Breast epithelium (tissue), 4 donors: ENCODE results near the gene OR11L1. TPM values are rescaled to one million over a fixed set of nuclear protein-coding genes. Genes with fewer than 3 reads are reported as not detected.

Experiments
- DNase-seq, 2 donors: peaks; one replicate each; pipeline ENCODE4 v3.0.0-alpha.2; 2019; ENCODE audit warnings: low spot score in 2 of 2
- H3K27ac ChIP-seq, 2 donors: fragments of 200-600 bp; sonication (generic) in 1 of 2; one replicate each; pipeline ENCODE4 v1.5.1; 2016 to 2019; ENCODE audit warnings: mild to moderate bottlenecking in 1 of 2
- H3K27me3 ChIP-seq, 2 donors: fragments of 200-600 bp; sonication (generic) in 1 of 2; one replicate each; pipeline versions ENCODE4 v1.5.1 to v1.6.0; 2017 to 2019; ENCODE audit warnings: control low read depth in 1 of 2, mild to moderate bottlenecking in 1 of 2
- H3K36me3 ChIP-seq: fragments of 200-600 bp; one replicate; pipeline ENCODE4 v1.5.1; 2019
- H3K4me1 ChIP-seq, 2 donors: fragments of 200-600 bp; sonication (generic); one replicate each; pipeline ENCODE4 v1.5.1; 2016 to 2019; ENCODE audit warnings: control low read depth in 1 of 2
- H3K4me3 ChIP-seq, 3 donors: fragments of 200-600 bp; sonication (generic); 1 replicate in 2 of 3; 2 replicates in 1 of 3; pipeline ENCODE4 v1.5.1; 2016 to 2019; ENCODE audit warnings: mild to moderate bottlenecking in 3 of 3, moderate library complexity in 2 of 3
- H3K9me3 ChIP-seq, 2 donors: fragments of 200-600 bp; sonication (generic) in 1 of 2; one replicate each; pipeline ENCODE4 v1.5.1; 2016 to 2019; ENCODE audit warnings: control low read depth in 1 of 2
- CTCF ChIP-seq, 3 donors: fragments of 450-650 bp; IDR thresholded peaks; one replicate each; pipeline ENCODE4 v1.5.1; 2016 to 2017; ENCODE audit warnings: antibody characterized with exemption in 3 of 3, mild to moderate bottlenecking in 3 of 3, moderate library complexity in 3 of 3
- POLR2A ChIP-seq: fragments of 450-650 bp; IDR thresholded peaks from one replicate; pipeline ENCODE4 v1.6.1; 2016; ENCODE audit warnings: antibody characterized with exemption, mild to moderate bottlenecking, moderate library complexity
- POLR2AphosphoS5 ChIP-seq, 3 donors: sonication (generic); formaldehyde crosslinking; IDR thresholded peaks; one replicate each; pipeline ENCODE4 v1.6.1; 2017; ENCODE audit warnings: antibody characterized with exemption in 3 of 3
- intact Hi-C: fragments of 100-400 bp; cut with DNase I; formaldehyde crosslinking; loops from one replicate; pipeline ENCODE4 v1.15.1; 2023; ENCODE audit warnings: low total_unique reads
- total RNA-seq, 3 donors: library from RNA; depleted of rRNA; stranded (reverse); fragments of >200 nt; gene quantifications; one replicate each; pipeline ENCODE4 v1.1.0, GENCODE V29; 2016

The OR11L1 gene
- total RNA-seq, 3 donors from 2014 or later: not detected

GRCh38 chr1:247854899-247855545 is 13.3 kb upstream of the OR11L1 start:
- Histone ChIP-seq H3K9me3 (no peaks in the 10 kb centered on the region), H3K27ac (no peak overlapping the region), H3K36me3 (no peaks in the 10 kb centered on the region), H3K4me3 (no peak overlapping the region), H3K27me3 (peaks cover 0 to 16% of the 10 kb centered on the region in 2 donors), H3K4me1 (no peaks in the 10 kb centered on the region)
- DNase-seq: no peak
- TF ChIP-seq POLR2A (no peak), POLR2AphosphoS5 (IDR thresholded peaks at IDR 0.05) (no peak), CTCF (IDR thresholded peaks at IDR 0.05) (no peak)
- intact Hi-C loops: no loop called here

- Histone ChIP-seq H3K9me3 (no peaks in the 10 kb centered on the region), H3K4me3 (no peak overlapping the region), H3K36me3 (no peaks in the 10 kb centered on the region), H3K4me1 (no peaks in the 10 kb centered on the region), H3K27me3 (no peaks in the 10 kb centered on the region), H3K27ac (no peak overlapping the region)
- no peak for DNase-seq
- TF ChIP-seq CTCF (IDR thresholded peaks at IDR 0.05) (no peak), POLR2A (no peak), POLR2AphosphoS5 (IDR thresholded peaks at IDR 0.05) (no peak)
- intact Hi-C loops: no loop called here
Observed at GRCh38 chr1:247849616-247850015, 7.9 kb upstream of the OR11L1 start.

DNA sequence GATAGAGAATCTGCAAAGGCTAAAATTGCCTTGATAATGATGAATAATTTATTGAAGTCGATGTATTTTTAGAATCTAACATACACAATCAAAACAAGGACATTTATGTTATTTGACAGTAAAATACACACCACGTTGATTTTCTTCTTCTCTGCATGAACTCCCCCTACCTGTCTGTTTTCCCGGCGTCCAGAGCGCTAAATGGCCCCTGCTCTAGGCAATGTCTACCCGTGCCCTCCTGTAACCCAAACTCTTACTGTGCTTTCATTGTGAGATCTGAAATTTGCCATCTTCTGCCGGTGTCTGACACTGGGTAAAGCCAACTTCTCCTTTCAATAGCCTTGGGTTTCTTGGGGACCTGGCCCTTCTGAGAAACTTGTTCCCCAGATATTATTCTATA is 6.7 kb upstream of the OR11L1 start:
- DNase-seq: no peak
- intact Hi-C loops: no loop called here
- no peaks in the 10 kb centered on the region for H3K36me3 ChIP-seq
- H3K9me3 ChIP-seq: no peaks in the 10 kb centered on the region
- no peak overlapping the region for H3K4me3 ChIP-seq
- no peak for TF ChIP-seq CTCF (IDR thresholded peaks at IDR 0.05)
- TF ChIP-seq POLR2A: no peak
- no peak for TF ChIP-seq POLR2AphosphoS5 (IDR thresholded peaks at IDR 0.05)
- H3K27ac ChIP-seq: no peak overlapping the region
- H3K27me3 ChIP-seq: no peaks in the 10 kb centered on the region
- no peaks in the 10 kb centered on the region for H3K4me1 ChIP-seq

DNA sequence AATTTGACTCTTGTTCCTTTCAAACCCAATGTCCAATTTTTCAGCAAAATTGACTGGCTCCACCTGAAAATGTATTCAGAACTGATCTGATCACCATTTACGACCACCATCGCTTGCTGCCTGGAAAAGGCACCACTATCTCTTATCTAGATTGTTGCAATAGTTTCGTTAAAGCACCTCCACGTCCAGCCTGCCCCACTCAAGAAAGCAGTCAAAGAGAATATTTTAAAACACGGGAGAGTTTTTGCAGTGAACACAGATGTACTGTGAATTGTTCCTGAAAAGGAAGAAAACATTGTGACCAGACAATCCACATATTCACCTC is 4.0 kb upstream of the OR11L1 start:
- no peak overlapping the region for H3K27ac ChIP-seq
- DNase-seq: no peak

More for the DNA sequence above, 4.0 kb upstream of the OR11L1 start:
- Histone ChIP-seq H3K4me3 (no peak overlapping the region), H3K27me3 (no peaks in the 10 kb centered on the region), H3K36me3 (no peaks in the 10 kb centered on the region), H3K4me1 (no peaks in the 10 kb centered on the region), H3K9me3 (no peaks in the 10 kb centered on the region)
- no peak for TF ChIP-seq POLR2AphosphoS5 (IDR thresholded peaks at IDR 0.05)
- no peak for TF ChIP-seq POLR2A
- TF ChIP-seq CTCF (IDR thresholded peaks at IDR 0.05): no peak
- intact Hi-C loops: no loop called here
